ENCODE measurements around the gene HRAS. TPM values are rescaled to one million over a fixed set of nuclear protein-coding genes. Genes with fewer than 3 reads are reported as not detected.
A peak's percentile ranks its signal among the peaks of the same experiment; 100 is the strongest.
"Not testable (repeated sequence)": the region's sequence is repeated elsewhere in the genome, so short reads cannot be mapped to it uniquely, and the experiment has no call there.

Gene HRAS
- total RNA-seq, 1 experiment from 2014 or later: 123 TPM

DNA sequence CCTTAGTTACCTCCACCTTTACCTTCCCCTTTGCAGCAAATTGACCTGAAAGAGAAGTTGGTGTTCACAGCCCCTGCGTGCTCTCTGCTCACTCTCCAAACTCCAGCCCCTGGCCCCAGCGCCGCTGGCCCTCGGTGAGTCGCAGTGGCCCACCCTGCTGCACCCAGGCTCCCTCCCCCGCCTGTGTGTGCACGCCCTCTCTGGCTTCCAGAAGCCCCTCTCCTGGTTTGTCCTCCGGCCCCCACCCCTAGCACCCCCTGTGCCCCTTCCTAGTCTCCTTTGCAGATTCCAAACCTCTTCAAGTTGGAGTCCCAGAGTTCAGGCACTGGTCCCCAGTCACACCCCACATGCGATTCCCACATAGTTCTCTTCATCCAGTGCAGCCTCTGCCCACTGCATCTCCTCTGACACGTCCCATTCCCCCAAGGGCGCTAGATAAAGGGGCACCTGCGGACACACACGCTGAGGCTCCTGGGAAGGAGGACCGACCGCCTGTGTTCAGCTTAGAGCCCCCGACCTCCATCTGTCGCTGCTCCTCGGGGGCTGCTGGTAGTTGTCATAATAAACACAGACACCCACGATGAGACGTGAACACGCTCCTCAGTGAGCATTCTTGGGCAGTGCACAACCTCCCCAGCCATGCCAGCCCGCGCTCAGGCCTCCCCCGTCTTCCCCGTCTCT is 39.4 kb upstream of the HRAS start:
- peak overlapping the region; percentile 79 for H3K4me3 Mint-ChIP-seq (ENCODE audit: unreplicated experiment)
- H3K27ac Mint-ChIP-seq (ENCODE audit: low read depth, unreplicated experiment): no peak overlapping the region
- H3K9me3 Mint-ChIP-seq (ENCODE audit: unreplicated experiment): no peaks in the 10 kb centered on the region
- ChIA-PET POLR2A (interaction anchor here (0.6 to 2.0 kb wide), 10 partner anchors 9 to 245 kb away, joined by 3 to 22 read pairs (median 8); partner anchors contain the start of genes DEAF1, HRAS, LMNTD2 and PNPLA2), CTCF (interaction anchor here (0.6 to 0.7 kb wide), 2 partner anchors 25 to 112 kb away, joined by 3 read pairs; no protein-coding TSS in a partner anchor)
- DNase-seq (ENCODE audit: unreplicated experiment): no peak
- H3K27me3 Mint-ChIP-seq (ENCODE audit: insufficient read depth, unreplicated experiment): no peaks in the 10 kb centered on the region
- no peaks in the 10 kb centered on the region for H3K36me3 Mint-ChIP-seq (ENCODE audit: insufficient read depth, unreplicated experiment)
- intact Hi-C loops (cut with micrococcal nuclease): no loop called here
- BruUV-seq (replicated peaks): no TSS peak
- peaks cover 28% of the 10 kb centered on the region for H3K4me1 Mint-ChIP-seq (ENCODE audit: insufficient read depth, unreplicated experiment)
- TF ChIP-seq, protein P1, sequence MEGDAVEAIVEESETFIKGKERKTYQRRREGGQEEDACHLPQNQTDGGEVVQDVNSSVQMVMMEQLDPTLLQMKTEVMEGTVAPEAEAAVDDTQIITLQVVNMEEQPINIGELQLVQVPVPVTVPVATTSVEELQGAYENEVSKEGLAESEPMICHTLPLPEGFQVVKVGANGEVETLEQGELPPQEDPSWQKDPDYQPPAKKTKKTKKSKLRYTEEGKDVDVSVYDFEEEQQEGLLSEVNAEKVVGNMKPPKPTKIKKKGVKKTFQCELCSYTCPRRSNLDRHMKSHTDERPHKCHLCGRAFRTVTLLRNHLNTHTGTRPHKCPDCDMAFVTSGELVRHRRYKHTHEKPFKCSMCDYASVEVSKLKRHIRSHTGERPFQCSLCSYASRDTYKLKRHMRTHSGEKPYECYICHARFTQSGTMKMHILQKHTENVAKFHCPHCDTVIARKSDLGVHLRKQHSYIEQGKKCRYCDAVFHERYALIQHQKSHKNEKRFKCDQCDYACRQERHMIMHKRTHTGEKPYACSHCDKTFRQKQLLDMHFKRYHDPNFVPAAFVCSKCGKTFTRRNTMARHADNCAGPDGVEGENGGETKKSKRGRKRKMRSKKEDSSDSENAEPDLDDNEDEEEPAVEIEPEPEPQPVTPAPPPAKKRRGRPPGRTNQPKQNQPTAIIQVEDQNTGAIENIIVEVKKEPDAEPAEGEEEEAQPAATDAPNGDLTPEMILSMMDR (IDR thresholded peaks at IDR 0.05; ENCODE audit: unreplicated experiment): no peak

GRCh38 chr11:574031-574570 is 38.7 kb upstream of the HRAS start:
- POLR2A ChIA-PET: interaction anchor here (0.6 kb wide), 1 partner anchor 27 kb away, joined by 4 read pairs; no protein-coding TSS in a partner anchor
- peaks cover 21% of the 10 kb centered on the region for H3K4me1 Mint-ChIP-seq (ENCODE audit: insufficient read depth, unreplicated experiment)
- H3K27me3 Mint-ChIP-seq (ENCODE audit: insufficient read depth, unreplicated experiment); intact Hi-C loops (cut with micrococcal nuclease); H3K4me3 Mint-ChIP-seq (ENCODE audit: unreplicated experiment); H3K36me3 Mint-ChIP-seq (ENCODE audit: insufficient read depth, unreplicated experiment); H3K9me3 Mint-ChIP-seq (ENCODE audit: unreplicated experiment); BruUV-seq (replicated peaks); CTCF ChIA-PET; DNase-seq (ENCODE audit: unreplicated experiment); H3K27ac Mint-ChIP-seq (ENCODE audit: low read depth, unreplicated experiment): not testable (repeated sequence)

DNA sequence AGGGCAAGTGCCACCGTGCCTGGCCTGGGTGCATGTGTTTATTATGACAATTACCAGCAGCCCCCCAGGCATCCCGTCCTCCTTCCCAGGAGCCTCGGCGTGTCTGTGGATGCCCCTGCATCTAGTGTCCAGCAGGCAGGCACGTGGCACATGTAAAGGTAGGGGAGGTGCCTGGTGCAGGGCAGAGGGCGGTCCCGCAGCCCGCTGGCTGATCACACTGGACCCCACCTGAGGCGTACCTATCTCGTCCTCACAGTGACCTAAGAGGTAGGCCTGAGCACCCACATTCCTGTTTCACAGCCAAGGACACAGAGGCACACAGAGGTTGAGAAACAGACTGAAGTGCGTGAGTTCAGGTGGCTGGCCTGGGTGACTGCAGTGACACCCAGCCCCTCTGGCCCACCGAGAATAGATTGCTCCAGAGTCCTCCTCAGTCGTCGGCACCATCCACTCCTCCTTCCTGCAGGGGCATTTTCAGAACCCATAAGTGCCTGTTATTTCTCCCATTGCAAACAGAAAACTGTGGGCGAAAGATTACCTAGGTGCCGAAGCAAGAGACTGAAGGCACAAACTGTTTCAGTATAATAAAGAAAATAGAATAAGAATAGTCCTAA is 37.9 kb upstream of the HRAS start:
- ChIA-PET POLR2A (interaction anchor here (0.7 kb wide), 1 partner anchor 12 kb away, joined by 3 read pairs; no protein-coding TSS in a partner anchor), CTCF (no interaction called here)
- no peaks in the 10 kb centered on the region for H3K27me3 Mint-ChIP-seq (ENCODE audit: insufficient read depth, unreplicated experiment)
- no peak overlapping the region for H3K4me3 Mint-ChIP-seq (ENCODE audit: unreplicated experiment)
- no peaks in the 10 kb centered on the region for H3K9me3 Mint-ChIP-seq (ENCODE audit: unreplicated experiment)
- H3K4me1 Mint-ChIP-seq (ENCODE audit: insufficient read depth, unreplicated experiment): peaks cover 13% of the 10 kb centered on the region
- intact Hi-C loops (cut with micrococcal nuclease): no loop called here
- no TSS peak for BruUV-seq (replicated peaks)
- no peaks in the 10 kb centered on the region for H3K36me3 Mint-ChIP-seq (ENCODE audit: insufficient read depth, unreplicated experiment)
- H3K27ac Mint-ChIP-seq (ENCODE audit: low read depth, unreplicated experiment): no peak overlapping the region
- no peak for DNase-seq (ENCODE audit: unreplicated experiment)
- TF ChIP-seq, protein P1 (IDR thresholded peaks at IDR 0.05; ENCODE audit: unreplicated experiment): no peak

DNA sequence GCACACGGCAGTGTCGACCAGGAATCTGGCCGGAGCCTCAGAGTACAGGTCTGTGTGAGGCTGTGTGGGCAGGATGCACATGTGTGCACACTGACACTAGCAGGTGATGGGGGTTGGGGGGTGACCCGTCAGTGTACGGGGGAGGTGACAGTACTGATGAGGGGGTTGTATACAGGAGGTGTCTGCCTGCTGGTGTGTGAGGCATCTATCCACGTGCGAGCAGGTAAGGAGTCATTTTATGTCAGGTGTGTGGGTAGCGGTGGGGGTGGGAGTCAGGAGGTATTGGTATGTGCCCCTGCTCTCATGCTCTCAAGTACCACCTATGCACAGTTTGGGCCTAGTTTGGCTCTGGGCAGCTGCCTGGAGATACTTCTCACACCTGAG is 36.4 kb upstream of the HRAS start:
- H3K4me3 Mint-ChIP-seq (ENCODE audit: unreplicated experiment): no peak overlapping the region
- H3K36me3 Mint-ChIP-seq (ENCODE audit: insufficient read depth, unreplicated experiment): no peaks in the 10 kb centered on the region
- H3K9me3 Mint-ChIP-seq (ENCODE audit: unreplicated experiment): no peaks in the 10 kb centered on the region
- TF ChIP-seq, protein P1 (IDR thresholded peaks at IDR 0.05; ENCODE audit: unreplicated experiment): no peak
- H3K27me3 Mint-ChIP-seq (ENCODE audit: insufficient read depth, unreplicated experiment): no peaks in the 10 kb centered on the region
- DNase-seq (ENCODE audit: unreplicated experiment): no peak
- intact Hi-C loops (cut with micrococcal nuclease): no loop called here
- H3K27ac Mint-ChIP-seq (ENCODE audit: low read depth, unreplicated experiment): no peak overlapping the region
- H3K4me1 Mint-ChIP-seq (ENCODE audit: insufficient read depth, unreplicated experiment): peaks cover 12% of the 10 kb centered on the region
- BruUV-seq (replicated peaks): no TSS peak
- POLR2A ChIA-PET: no interaction called here
- CTCF ChIA-PET: interaction anchor here (0.6 kb wide), 1 partner anchor 26 kb away, joined by 4 read pairs; no protein-coding TSS in a partner anchor
